Spleen (tissue), 11 donors: ENCODE measurements around the gene ZBTB4. TPM values are rescaled to one million over a fixed set of nuclear protein-coding genes. Genes with fewer than 3 reads are reported as not detected.

Experiments used
- DNase-seq: peaks from one replicate; pipeline ENCODE4 v3.0.0-alpha.2; 2020
- H3K27ac ChIP-seq, 8 donors: fragments of 200-600 bp; sonication (generic) in 7 of 8; 1 replicate in 4 of 8; 2 replicates in 4 of 8; pipeline versions ENCODE4 v1.5.0 to v1.8.0; 2016 to 2021; ENCODE audit warnings: inconsistent platforms in 4 of 8, mild to moderate bottlenecking in 4 of 8, moderate library complexity in 1 of 8
- H3K27me3 ChIP-seq, 7 donors: fragments of 200-600 bp; sonication (generic) in 6 of 7; replicated peaks in 1 of 7; 1 replicate in 4 of 7; 2 replicates in 3 of 7; pipeline versions ENCODE4 v1.5.0 to v1.8.0; 2016 to 2021; ENCODE audit warnings: inconsistent platforms in 3 of 7, mild to moderate bottlenecking in 1 of 7
- H3K36me3 ChIP-seq, 6 donors: fragments of 200-600 bp; sonication (generic) in 5 of 6; 1 replicate in 4 of 6; 2 replicates in 2 of 6; pipeline versions ENCODE4 v1.5.0 to v1.8.0; 2016 to 2021; ENCODE audit warnings: inconsistent platforms in 2 of 6
- H3K4me1 ChIP-seq, 6 donors: fragments of 200-600 bp; sonication (generic) in 5 of 6; 1 replicate in 3 of 6; 2 replicates in 3 of 6; pipeline versions ENCODE4 v1.5.0 to v1.8.0; 2016 to 2021; ENCODE audit warnings: inconsistent platforms in 3 of 6
- H3K4me3 ChIP-seq, 8 donors: fragments of 200-600 bp; sonication (generic) in 7 of 8; 1 replicate in 4 of 8; 2 replicates in 4 of 8; pipeline versions ENCODE4 v1.5.0 to v1.8.0; 2016 to 2021; ENCODE audit warnings: inconsistent platforms in 4 of 8, mild to moderate bottlenecking in 4 of 8, moderate library complexity in 2 of 8
- H3K9me3 ChIP-seq, 8 donors: fragments of 200-600 bp; sonication (generic) in 7 of 8; 1 replicate in 4 of 8; 2 replicates in 4 of 8; pipeline versions ENCODE4 v1.5.0 to v1.8.0; 2016 to 2021; ENCODE audit warnings: inconsistent platforms in 4 of 8
- CTCF ChIP-seq, 11 experiments: fragments of 200-600 bp in 7 of 11; fragments of 450-650 bp in 4 of 11; sonication (generic) in 4 of 11; IDR thresholded peaks in 8 of 11; conservative IDR thresholded peaks in 3 of 11; 1 replicate in 7 of 11; 2 replicates in 4 of 11; pipeline versions ENCODE4 v1.4.0 to v1.8.0; 2016 to 2021; ENCODE audit warnings: antibody characterized with exemption in 11 of 11, inconsistent platforms in 4 of 11, mild to moderate bottlenecking in 1 of 11
- POLR2A ChIP-seq, 3 donors: fragments of 450-650 bp; IDR thresholded peaks; one replicate each; pipeline ENCODE4 v1.5.1; 2017; ENCODE audit warnings: antibody characterized with exemption in 3 of 3, mild to moderate bottlenecking in 1 of 3
- POLR2AphosphoS5 ChIP-seq, 3 donors: sonication (generic); formaldehyde crosslinking; IDR thresholded peaks; one replicate each; pipeline ENCODE4 v1.5.1; 2017; ENCODE audit warnings: antibody characterized with exemption in 3 of 3
- WGBS, 5 donors: extraction: QIAGEN DNeasy Blood & Tissue Kit in 3 of 5; methylation state at CpG; one replicate each; pipeline versions ENCODE4 v1.1.5 to v1.1.7; 2013 to 2018; 5-methylcytosine and 5-hydroxymethylcytosine counted together
- intact Hi-C: fragments of 100-400 bp; cut with DNase I; formaldehyde crosslinking; loops from one replicate; pipeline ENCODE4 v1.15.0; 2023; ENCODE audit warnings: low total_unique reads
- polyA plus RNA-seq, 3 donors: library from polyadenylated mRNA; stranded (reverse); fragments of 200-250 nt; gene quantifications; one replicate each; pipeline ENCODE4 v1.2.1, GENCODE V29; 2013
- total RNA-seq, 7 donors: library from RNA; depleted of rRNA in 3 of 7; stranded (reverse); fragments of >200 nt in 3 of 7; fragmentation: NEBNext Ultra II Directional in 4 of 7; extraction: Animal tissue kit (Norgen Biotek cat#: 25700) in 4 of 7; gene quantifications; one replicate each; pipeline versions ENCODE4 v1.1.0 to v1.2.1, GENCODE V29; 2016 to 2021
- donor health status: healthy with polysubstance abuse.
- donor health status: DM: no; HTN: no; CAD: no; lungs with moderate emphysema.
- donor health status: DM: no; HTN: no; CAD: no.
- donor health status: Bipolar disorder and iron deficiency.
- donor health status: healthy.
- donor health status: DM: no; HTN: no; CAD: no.
- donor health status: DM: yes; HTN: yes; CAD: no.

ZBTB4 gene
- total and polyA plus RNA-seq, 10 donors = 10.5 to 68.8 (median 42.2) TPM

GRCh38 chr17:7502171-7502847 is 22.9 kb upstream of the ZBTB4 start:
- DNase-seq = no peak
- no peaks in the 10 kb centered on the region for H3K9me3 ChIP-seq
- peaks cover 0 to 5% (median 1%) of the 10 kb centered on the region in 6 donors for H3K4me1 ChIP-seq
- TF ChIP-seq POLR2AphosphoS5 (IDR thresholded peaks at IDR 0.05) (peak in 1 of 3 donors; percentile 41), CTCF (IDR thresholded peaks at IDR 0.05 in 8 of 11, conservative IDR thresholded peaks at IDR 0.05 in 3 of 11) (no peak), POLR2A (IDR thresholded peaks at IDR 0.05) (no peak)
- no peak overlapping the region for H3K4me3 ChIP-seq
- no peaks in the 10 kb centered on the region for H3K27me3 ChIP-seq
- intact Hi-C loops = no loop called here
- H3K27ac ChIP-seq = no peak overlapping the region
- 90 to 97% (median 95%) methylated on average over 19 to 20 of the region's 20 CpGs for WGBS, 5 donors
- H3K36me3 ChIP-seq = peaks cover 12 to 100% (median 98%) of the 10 kb centered on the region in 6 donors

GRCh38 chr17:7501729-7502128 is 22.3 kb upstream of the ZBTB4 start:
- intact Hi-C loops = no loop called here
- 80 to 90% (median 86%) methylated on average over 14 of the region's 14 CpGs for WGBS, 5 donors
- Histone ChIP-seq H3K27ac (no peak overlapping the region), H3K36me3 (peaks cover 12 to 100% (median 99%) of the 10 kb centered on the region in 6 donors), H3K27me3 (no peaks in the 10 kb centered on the region), H3K4me1 (peaks cover 0 to 10% (median 5%) of the 10 kb centered on the region in 6 donors), H3K9me3 (no peaks in the 10 kb centered on the region), H3K4me3 (no peak overlapping the region)
- TF ChIP-seq CTCF (IDR thresholded peaks at IDR 0.05 in 8 of 11, conservative IDR thresholded peaks at IDR 0.05 in 3 of 11) (no peak), POLR2A (IDR thresholded peaks at IDR 0.05) (no peak), POLR2AphosphoS5 (IDR thresholded peaks at IDR 0.05) (peak in 1 of 3 donors; percentile 14)
- DNase-seq = no peak

GRCh38 chr17:7499161-7499560 is 19.7 kb upstream of the ZBTB4 start:
- intact Hi-C loops = no loop called here
- Histone ChIP-seq H3K27ac (no peak overlapping the region), H3K27me3 (no peaks in the 10 kb centered on the region), H3K36me3 (peaks cover 12 to 100% (median 87%) of the 10 kb centered on the region in 6 donors), H3K9me3 (no peaks in the 10 kb centered on the region), H3K4me1 (peaks cover 0 to 27% (median 11%) of the 10 kb centered on the region in 6 donors), H3K4me3 (no peak overlapping the region)
- WGBS, 5 donors = 86 to 93% (median 87%) methylated on average over 11 of the region's 11 CpGs
- TF ChIP-seq CTCF (IDR thresholded peaks at IDR 0.05 in 8 of 11, conservative IDR thresholded peaks at IDR 0.05 in 3 of 11) = no peak
- no peak for TF ChIP-seq POLR2A (IDR thresholded peaks at IDR 0.05)
- TF ChIP-seq POLR2AphosphoS5 (IDR thresholded peaks at IDR 0.05) = no peak
- no peak for DNase-seq

GRCh38 chr17:7497636-7498035 is 18.2 kb upstream of the ZBTB4 start:
- H3K4me3 ChIP-seq = no peak overlapping the region
- no peaks in the 10 kb centered on the region for H3K9me3 ChIP-seq
- no peak for TF ChIP-seq CTCF (IDR thresholded peaks at IDR 0.05 in 8 of 11, conservative IDR thresholded peaks at IDR 0.05 in 3 of 11)
- no peak for TF ChIP-seq POLR2AphosphoS5 (IDR thresholded peaks at IDR 0.05)
- TF ChIP-seq POLR2A (IDR thresholded peaks at IDR 0.05) = no peak
- H3K27me3 ChIP-seq = no peaks in the 10 kb centered on the region
- peaks cover 0 to 41% (median 21%) of the 10 kb centered on the region in 6 donors for H3K4me1 ChIP-seq
- no peak for DNase-seq
- intact Hi-C loops = no loop called here
- peaks cover 9 to 97% (median 72%) of the 10 kb centered on the region in 6 donors for H3K36me3 ChIP-seq
- 92 to 96% (median 94%) methylated on average over 9 to 14 of the region's 14 CpGs for WGBS, 5 donors
- H3K27ac ChIP-seq = peak overlapping the region in 5 of 8 donors; percentile 20 to 75 (median 68)
